NK-92 (cell line): ENCODE measurements around the gene DNAJC7.
"Not testable (repeated sequence)": the region's sequence is repeated elsewhere in the genome, so short reads cannot be mapped to it uniquely, and the experiment has no call there.

ENCODE experiments used
- DNase-seq: peaks from one replicate; lab custom pipeline; 2025; ENCODE audit not compliant: unreplicated experiment; lab: John Stamatoyannopoulos, UW

DNAJC7 gene

GRCh38 chr17:41959336-41960095 lies 57.7 kb downstream of the DNAJC7 start:
- DNase-seq, result no peak

DNA sequence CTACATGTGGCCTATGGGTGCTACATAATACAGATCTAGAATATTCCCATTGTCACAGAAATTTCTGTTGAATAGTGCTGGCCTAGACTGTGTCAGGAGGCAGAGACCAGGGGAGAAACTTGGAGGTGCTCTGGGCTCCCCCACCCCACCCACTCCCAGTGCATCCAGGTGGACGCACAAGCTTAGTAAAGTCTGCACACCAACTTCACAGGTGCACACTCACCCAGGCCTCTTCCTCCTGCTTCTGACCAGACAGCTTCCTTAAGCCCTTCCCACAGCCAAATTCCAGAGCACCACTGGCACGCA lies 58.3 kb downstream of the DNAJC7 start:
- DNase-seq, result no peak

GRCh38 chr17:41957869-41958439 lies 59.3 kb downstream of the DNAJC7 start:
- DNase-seq, result no peak

DNA sequence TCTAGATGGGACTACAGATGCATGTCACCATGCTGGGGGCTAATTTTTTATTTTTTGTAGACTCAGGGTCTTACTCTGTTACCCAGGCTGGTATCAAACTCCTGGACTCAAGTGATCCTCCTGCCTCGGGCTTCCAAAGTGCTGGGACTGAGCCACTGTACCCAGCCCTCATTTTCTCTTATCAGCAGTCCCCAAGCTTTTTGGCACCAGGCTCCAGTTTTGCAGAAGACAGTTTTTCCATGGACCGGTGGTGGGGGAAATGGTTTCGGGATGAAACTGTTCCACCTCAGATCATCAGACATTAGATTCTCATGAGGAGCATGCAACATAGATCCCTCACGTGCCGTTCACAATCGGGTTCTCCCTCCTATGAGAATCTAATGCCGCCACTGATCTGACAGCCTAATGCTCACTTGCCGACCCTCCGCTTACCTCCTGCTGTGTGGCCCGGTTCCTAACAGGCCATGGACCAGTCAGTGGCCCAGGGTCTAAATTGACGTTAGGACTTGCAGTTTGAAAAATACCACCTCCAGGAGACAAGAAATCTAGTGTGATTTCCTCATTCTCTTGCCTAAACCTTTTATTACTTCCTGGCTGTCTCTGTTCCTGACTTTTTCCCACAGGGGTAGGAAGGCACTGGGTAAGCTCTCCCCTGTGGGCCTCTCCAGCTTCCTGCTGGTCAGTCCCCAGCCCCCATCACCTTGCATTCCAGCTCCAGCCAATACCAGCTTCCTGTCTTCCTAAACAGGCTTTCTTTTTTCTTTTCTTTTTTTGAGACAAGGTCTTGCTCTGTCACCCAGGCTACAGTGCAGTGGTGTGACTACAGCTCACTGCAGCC lies 60.0 kb downstream of the DNAJC7 start:
- DNase-seq, result no peak

DNA sequence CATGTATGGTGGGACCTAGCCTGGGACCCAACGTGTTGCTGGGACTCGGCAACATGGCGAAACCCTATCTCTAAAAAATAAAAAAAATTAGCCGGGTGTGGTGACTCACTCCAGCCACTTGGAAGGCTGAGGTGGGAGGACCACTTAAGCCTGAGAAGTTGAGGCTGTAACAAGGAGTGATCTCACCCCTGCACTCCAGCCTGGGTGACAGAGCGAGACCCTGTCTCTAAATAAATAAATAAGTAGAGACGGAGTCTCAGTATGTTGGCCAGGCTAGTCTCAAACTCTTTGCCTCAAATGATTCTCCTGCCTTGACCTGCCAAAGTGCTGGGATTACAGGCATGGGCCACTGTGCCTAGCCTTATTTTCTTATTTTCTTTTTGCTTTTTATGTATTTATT lies 60.7 kb downstream of the DNAJC7 start:
- no peak for DNase-seq

- no peak for DNase-seq
Observed at GRCh38 chr17:41948762-41949460, 68.3 kb downstream of the DNAJC7 start.

DNA sequence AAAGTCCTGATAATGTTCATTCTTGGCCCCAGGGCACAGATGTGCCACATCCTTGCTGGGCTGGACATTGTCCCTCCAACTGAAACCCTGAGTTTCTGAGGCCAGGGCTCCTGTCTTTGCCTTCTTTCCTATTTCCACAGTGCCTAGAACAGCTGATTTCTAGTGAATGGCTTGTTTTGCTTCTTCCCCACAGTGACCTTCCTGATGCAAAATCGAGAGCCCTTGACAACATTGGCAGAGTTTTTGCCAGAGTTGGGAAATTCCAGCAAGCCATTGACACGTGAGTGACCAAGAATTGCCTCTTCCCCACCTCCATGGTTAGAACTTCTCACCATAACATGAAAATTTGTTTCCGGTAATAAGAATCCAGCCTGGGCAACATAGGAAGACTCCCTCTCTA lies 72.3 kb downstream of the DNAJC7 start:
- no peak for DNase-seq

DNA sequence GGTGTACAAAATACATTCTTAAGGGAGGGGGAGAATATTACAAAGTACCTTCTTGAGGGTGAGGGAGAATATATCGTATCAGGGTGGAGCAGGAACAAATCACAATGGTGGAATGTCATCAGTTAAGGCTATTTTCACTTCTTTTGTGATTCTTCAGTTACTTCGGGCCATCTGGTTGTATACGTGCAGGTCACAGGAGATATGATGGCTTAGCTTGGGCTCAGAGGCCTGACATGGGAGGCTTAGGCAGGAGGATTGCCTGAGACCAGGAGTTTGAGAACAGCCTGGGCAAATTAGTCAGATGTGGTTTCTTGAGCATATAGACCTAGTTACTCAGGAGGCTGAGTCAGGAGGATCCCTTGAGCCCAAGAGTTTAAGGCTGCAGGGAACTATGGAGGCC lies 73.7 kb downstream of the DNAJC7 start:
- no peak for DNase-seq

DNA sequence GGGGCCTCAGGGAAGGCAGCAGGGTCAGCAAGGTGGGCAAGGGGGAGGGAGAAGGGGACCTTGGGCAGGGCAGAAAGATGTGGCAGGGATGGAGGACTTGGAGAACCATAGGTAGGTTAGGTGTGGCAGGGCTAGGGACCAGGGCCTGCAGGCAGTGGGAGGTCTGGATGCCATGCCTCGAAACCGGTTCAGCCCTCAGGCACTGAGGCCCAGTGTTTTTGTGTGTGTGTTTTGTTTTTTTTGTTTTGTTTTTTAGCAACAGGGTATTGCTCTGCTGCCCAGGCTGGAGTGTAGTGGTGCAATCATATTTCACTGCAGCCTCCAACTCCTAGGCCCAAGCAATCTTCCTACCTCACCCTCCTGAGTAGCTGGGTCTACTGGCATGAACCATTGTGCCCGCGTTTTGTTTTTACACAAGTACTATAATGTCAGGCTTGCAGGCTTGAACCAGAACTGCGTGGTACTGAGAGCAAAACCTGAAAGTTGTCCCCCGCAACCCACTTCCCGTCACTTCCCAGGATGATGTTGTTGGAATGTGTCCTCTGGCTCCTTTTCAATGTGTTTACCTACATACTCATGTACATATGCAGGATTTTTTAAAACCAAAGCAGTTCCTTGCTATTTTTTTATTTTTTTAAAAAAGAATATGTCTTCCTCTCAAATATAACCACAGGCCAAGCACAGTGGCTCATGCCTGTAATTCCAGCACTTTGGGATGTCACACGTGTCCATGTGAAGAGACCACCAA lies 74.4 kb downstream of the DNAJC7 start:
- no peak for DNase-seq

DNA sequence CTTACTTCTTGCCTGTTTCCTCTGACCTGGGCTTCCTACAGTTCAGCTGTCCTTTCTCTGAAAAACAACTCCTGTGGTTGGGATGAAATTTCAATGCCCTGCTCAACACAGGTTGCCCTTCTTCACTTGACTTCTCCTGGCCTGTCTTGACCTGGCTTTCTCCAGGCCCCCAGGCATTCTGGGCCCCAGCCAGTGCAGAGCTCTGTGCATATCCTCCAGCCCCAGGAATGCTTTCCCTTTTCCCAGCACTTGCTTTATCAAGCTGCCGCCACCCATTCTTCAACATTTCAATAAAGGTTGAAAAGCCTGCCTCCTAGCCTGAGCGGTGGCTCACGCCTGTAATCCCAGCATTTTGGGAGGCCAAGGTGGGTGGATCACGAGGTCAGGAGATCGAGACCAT lies 76.1 kb downstream of the DNAJC7 start:
- no peak for DNase-seq

DNA sequence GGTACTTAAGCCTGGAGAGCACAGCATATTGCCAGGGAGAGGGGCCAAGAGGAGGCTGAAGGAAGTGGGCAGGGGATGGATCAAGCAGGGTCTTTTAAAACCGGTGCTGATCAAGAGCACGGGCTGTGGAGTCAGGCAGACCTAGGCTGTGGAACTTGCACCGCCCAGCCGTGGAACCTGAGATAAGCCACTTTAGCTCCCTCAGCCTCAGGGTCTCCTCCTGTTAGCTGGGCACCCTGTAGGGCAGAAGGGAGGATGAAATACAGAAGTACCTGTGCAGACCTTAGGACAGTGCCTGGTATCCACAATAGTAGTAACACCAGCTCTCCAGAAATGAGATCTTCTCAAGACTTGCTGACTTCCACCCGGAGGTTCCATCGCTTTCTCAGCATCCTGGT lies 77.5 kb downstream of the DNAJC7 start:
- no peak for DNase-seq

- DNase-seq, result no peak
Observed at GRCh38 chr17:41939044-41939692, 78.1 kb downstream of the DNAJC7 start.

DNA sequence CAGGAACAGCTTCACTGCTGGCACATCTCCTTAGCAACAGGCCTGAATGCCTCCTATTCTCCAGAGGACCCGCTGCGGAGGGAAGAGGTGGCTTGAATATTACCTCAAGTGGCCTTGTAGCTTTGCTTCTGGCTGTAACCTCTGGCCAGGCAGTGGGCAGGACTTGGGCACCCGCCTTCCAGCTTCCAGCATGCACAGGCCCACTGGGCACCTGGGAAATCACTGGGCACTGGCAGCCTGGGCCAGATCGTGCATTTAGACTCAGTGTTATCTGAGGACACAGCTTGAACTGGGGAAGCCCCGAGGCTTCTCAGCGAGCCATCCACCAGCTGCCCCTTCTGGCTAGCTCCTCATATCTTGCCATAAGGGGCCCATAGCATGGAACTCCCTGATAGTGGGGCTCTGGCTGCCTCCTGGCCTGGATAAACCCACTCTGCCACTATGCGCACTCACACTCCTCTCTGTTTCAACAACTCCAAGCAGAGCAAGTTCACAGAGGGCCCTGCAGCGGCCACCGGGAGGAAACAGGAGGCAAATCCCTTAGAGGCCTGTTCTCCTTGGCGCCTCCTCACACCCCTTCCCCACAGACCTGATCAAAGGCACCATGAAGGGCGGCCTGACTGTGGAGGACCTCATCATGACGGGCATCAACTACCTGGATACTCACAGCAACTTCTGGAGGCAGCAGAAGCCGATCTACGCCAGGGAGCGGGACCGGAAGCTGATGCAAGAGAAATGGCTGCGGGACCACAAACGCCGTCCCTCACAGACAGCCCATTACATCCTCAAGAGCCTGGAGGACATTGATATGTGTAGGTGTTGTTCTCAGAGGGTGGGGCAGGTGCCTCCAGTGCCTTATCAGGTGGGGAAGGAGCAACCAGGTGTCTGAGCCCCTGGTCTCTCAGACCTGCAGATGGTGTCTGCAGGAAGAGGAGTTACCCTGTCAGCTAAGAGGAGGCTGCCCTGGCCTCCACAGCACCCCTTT lies 79.0 kb downstream of the DNAJC7 start:
- DNase-seq, result no peak

- no peak for DNase-seq
Observed at GRCh38 chr17:41935641-41936040, 81.6 kb downstream of the DNAJC7 start.

DNA sequence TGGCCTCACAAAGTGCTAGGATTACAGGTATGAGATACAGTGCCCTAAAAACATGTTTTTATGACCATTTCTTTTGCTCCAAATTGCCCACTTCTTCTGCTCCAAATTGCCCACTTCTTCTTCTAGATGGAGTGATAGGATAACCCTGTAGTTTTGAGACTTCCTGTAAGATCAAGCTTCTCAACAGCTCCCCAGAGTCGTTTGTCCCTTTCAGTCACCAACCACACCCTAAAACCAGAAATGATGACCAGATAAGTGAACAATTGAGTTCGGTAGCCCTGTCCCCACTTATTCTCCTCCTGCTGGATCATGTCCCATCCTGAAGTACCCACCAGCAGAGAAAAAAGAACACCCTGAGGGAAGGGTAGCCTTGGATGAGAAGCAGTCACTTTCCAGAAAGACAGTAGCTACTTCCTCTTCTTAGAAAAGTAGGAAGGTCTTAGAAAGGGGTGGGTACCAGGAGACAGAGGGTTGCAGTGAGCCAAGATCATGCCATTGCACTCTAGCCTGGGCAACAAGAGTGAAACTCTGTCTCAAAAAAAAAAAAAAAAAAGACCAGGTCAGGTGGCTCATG lies 84.3 kb downstream of the DNAJC7 start:
- DNase-seq, result no peak

- DNase-seq, result not testable (repeated sequence)
Observed at GRCh38 chr17:41931715-41932114, 85.5 kb downstream of the DNAJC7 start.

- DNase-seq, result not testable (repeated sequence)
Observed at GRCh38 chr17:41930833-41931156, 86.4 kb downstream of the DNAJC7 start.

DNA sequence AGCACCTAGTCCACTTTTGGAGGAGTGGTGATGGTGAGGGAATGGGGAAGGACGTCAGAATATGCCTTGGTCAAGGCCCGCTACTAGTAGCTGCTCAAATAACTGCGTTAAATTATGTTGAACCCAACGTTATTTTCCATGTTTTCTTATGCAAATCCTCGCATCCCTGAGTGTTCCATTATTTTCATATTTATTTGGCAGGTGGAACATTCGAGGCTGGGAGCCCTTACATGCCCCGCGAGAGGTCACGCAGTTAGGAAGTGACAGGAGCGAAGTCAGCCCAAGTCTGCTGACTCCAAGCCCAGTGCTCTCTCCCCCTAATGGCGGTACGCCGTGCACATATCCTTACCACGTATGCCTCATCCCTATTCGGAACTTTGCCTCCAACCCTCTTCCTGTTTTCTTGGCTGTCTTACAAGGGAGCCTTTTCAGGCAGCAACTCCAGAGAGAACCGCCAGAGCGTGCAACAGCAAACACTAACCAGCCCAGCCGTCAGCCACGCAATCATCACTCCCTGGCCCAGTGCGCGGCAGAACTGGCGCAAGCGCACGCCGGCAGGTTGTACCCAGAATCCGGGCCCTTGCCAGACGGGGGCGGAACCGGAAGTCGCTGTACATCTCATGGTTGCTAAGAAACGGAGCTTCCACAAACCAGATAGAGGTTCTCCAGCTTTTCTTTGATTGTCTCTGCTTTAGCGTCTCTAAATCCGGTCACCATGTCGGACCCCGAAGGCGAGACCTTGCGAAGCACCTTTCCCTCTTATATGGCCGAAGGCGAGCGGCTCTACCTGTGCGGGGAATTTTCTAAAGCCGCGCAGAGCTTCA lies 87.0 kb downstream of the DNAJC7 start, which contains the start of gene ODAD4:
TSS of gene ODAD4 (plus strand) at position 609 of the 824 bp plus-strand sequence. CDS start at position 716, 107 bp downstream.
- DNase-seq, result peak; percentile 85
